BLaER1 treated with 17β-estradiol and CSF1 and Interleukin-3, amounts not matched to agents 10 nM and 100 nM (cell line): ENCODE data around the gene PCDHGA7.
"Not testable (repeated sequence)": the region's sequence is repeated elsewhere in the genome, so short reads cannot be mapped to it uniquely, and the experiment has no call there.

ENCODE experiments used
- H3K27ac ChIP-seq, 11 experiments: shearing (Covaris generic); formaldehyde crosslinking; 2 replicates each; pipeline ENCODE4 v1.8.1; 2022
- H3K27me3 ChIP-seq, 11 experiments: shearing (Covaris generic); formaldehyde crosslinking; 2 replicates each; pipeline ENCODE4 v1.8.1; 2022
- H3K36me3 ChIP-seq, 11 experiments: shearing (Covaris generic); formaldehyde crosslinking; 2 replicates each; pipeline ENCODE4 v1.8.1; 2022
- H3K4me1 ChIP-seq, 10 experiments: shearing (Covaris generic); formaldehyde crosslinking; 2 replicates each; pipeline ENCODE4 v1.8.1; 2022
- H3K4me2 ChIP-seq, 11 experiments: shearing (Covaris generic); formaldehyde crosslinking; 2 replicates each; pipeline ENCODE4 v1.8.1; 2022
- H3K4me3 ChIP-seq, 10 experiments: shearing (Covaris generic); formaldehyde crosslinking; 2 replicates each; pipeline ENCODE4 v1.8.1; 2022
- H3K9ac ChIP-seq, 11 experiments: shearing (Covaris generic); formaldehyde crosslinking; 2 replicates each; pipeline ENCODE4 v1.8.1; 2022
- H3K9me3 ChIP-seq, 11 experiments: shearing (Covaris generic); formaldehyde crosslinking; replicated peaks in 1 of 11; 2 replicates each; pipeline ENCODE4 v1.8.1; 2022
- H4K20me1 ChIP-seq, 11 experiments: shearing (Covaris generic); formaldehyde crosslinking; 2 replicates each; pipeline ENCODE4 v1.8.1; 2022
- Cebpa-rat ChIP-seq, 11 experiments: shearing (Covaris generic); IDR thresholded peaks; 2 replicates each; pipeline ENCODE4 v1.8.1; 2022

Gene PCDHGA7

DNA sequence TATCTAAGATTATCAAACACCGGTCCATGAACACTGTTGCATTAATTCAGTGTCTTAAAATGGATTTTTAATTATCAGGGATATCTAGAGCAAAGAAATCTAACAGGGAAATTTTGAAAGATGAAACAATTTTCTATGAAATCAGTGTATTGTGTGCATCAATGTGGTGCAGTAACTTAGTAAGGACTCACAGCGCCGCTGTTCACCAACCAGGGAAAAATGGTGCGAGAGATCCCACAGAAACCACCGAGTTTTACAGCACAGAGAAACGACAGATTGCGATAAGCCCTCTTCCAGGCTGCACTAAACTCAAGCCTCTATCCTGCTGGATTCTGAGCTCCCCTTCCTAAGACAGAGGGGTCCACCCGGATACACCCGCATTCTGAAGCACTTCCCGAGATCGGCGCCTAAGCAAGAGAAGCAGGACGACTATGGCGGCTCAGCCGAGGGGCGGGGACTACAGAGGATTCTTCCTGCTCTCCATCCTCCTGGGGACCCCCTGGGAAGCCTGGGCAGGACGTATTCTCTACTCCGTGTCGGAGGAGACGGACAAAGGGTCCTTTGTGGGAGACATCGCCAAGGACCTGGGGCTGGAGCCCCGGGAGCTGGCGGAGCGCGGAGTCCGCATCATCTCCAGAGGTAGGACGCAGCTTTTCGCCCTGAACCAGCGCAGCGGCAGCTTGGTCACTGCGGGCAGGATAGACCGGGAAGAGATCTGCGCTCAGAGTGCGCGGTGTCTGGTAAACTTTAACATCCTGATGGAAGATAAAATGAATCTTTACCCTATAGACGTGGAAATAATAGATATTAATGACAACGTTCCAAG lies at the start of gene PCDHGA7:
Gene PCDHGA7, plus strand, starts transcription at position 274 of the 826 bp plus-strand sequence. Its CDS starts 158 bp downstream, at position 432.
- Histone ChIP-seq H3K9ac (no peak within 1 kb of the TSS), H4K20me1 (no peaks in the 10 kb centered on the region), H3K36me3 (peaks cover 0 to 4% (median 0%) of the 10 kb centered on the region in 11 experiments; a peak in 1 of 22 replicates), H3K9me3 (peaks cover 47 to 79% (median 52%) of the 10 kb centered on the region in 11 experiments), H3K4me1 (no peaks in the 10 kb centered on the region), H3K4me2 (no peak within 1 kb of the TSS), H3K27ac (no peak within 1 kb of the TSS), H3K27me3 (no peaks in the 10 kb centered on the region), H3K4me3 (no peak within 1 kb of the TSS)
- TF ChIP-seq Cebpa-rat (IDR thresholded peaks at IDR 0.05), result no peak

DNA sequence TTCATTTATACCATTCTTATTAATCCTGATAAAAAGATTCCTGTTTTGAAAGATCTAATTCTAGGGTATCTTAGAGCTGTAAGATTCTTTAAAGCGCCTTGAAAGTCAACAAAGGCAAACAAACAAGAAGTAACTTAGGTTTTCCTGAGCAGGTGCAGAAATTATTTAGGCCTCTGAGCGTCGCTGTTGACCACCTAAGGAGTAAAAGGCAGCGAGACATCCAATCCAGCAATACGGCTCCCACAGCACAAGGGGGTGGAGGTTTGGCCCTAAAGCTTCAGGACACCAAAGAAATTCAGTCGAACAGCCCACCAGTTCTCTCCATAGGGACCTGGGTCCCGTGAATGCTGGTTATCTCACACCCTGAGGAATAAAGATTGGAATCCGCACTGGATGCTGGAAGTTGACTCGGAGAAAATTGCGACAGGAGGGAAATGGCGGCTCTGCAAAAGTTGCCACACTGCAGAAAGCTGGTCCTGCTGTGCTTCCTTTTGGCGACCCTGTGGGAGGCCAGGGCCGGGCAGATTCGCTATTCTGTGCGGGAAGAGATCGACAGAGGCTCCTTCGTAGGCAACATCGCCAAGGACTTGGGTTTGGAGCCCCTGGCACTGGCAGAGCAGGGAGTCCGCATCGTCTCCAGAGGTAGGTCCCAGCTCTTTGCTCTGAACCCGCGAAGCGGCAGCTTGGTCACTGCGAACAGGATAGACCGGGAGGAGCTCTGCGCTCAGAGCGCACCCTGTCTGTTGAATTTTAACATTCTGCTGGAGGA lies 43.8 kb upstream of the PCDHGA7 start, which contains the start of gene PCDHGA2:
Gene PCDHGA2, plus strand, starts transcription at position 223 of the 769 bp plus-strand sequence.
- no peaks in the 10 kb centered on the region for H3K27me3 ChIP-seq
- H3K4me2 ChIP-seq, result no peak within 1 kb of the TSS
- no peaks in the 10 kb centered on the region for H3K4me1 ChIP-seq
- no peak for TF ChIP-seq Cebpa-rat (IDR thresholded peaks at IDR 0.05)
- no peak within 1 kb of the TSS for H3K27ac ChIP-seq
- peak within 1 kb of the TSS in 1 of 10 experiments; percentile 29; a peak in 5 of 20 replicates for H3K4me3 ChIP-seq
- no peak within 1 kb of the TSS for H3K9ac ChIP-seq
- peaks cover 81 to 100% (median 93%) of the 10 kb centered on the region in 11 experiments for H3K9me3 ChIP-seq
- peaks cover 0 to 10% (median 0%) of the 10 kb centered on the region in 11 experiments; a peak in 4 of 22 replicates for H3K36me3 ChIP-seq
- H4K20me1 ChIP-seq, result no peaks in the 10 kb centered on the region

DNA sequence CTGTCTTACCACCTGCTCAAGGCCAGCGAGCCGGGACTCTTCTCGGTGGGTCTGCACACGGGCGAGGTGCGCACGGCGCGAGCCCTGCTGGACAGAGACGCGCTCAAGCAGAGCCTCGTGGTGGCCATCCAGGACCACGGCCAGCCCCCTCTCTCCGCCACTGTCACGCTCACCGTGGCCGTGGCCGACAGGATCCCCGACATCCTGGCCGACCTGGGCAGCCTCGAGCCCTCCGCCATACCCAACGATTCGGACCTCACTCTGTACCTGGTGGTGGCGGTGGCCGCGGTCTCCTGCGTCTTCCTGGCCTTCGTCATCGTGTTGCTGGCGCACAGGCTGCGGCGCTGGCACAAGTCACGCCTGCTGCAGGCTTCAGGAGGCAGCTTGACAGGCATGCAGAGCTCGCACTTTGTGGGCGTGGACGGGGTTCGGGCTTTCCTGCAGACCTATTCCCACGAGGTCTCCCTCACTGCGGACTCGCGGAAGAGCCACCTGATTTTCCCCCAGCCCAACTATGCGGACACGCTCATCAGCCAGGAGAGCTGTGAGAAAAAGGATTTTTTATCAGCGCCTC lies 41.7 kb upstream of the PCDHGA7 start:
- not testable (repeated sequence) for H3K27me3 ChIP-seq
- peaks cover 96 to 100% (median 99%) of the 10 kb centered on the region in 11 experiments for H3K9me3 ChIP-seq
- peaks cover 0 to 14% (median 0%) of the 10 kb centered on the region in 11 experiments; a peak in 5 of 22 replicates for H3K36me3 ChIP-seq

GRCh38 chr5:141342773-141343172 lies 39.8 kb upstream of the PCDHGA7 start:
- H4K20me1 ChIP-seq, result no peaks in the 10 kb centered on the region
- H3K4me2 ChIP-seq, result no peak overlapping the region
- peaks cover 94 to 100% (median 98%) of the 10 kb centered on the region in 11 experiments for H3K9me3 ChIP-seq

More for the DNA sequence above, 41.7 kb upstream of the PCDHGA7 start:
- H3K4me2 ChIP-seq, H3K4me1 ChIP-seq, H3K4me3 ChIP-seq, H4K20me1 ChIP-seq, H3K9ac ChIP-seq, H3K27ac ChIP-seq: not testable (repeated sequence)

DNA sequence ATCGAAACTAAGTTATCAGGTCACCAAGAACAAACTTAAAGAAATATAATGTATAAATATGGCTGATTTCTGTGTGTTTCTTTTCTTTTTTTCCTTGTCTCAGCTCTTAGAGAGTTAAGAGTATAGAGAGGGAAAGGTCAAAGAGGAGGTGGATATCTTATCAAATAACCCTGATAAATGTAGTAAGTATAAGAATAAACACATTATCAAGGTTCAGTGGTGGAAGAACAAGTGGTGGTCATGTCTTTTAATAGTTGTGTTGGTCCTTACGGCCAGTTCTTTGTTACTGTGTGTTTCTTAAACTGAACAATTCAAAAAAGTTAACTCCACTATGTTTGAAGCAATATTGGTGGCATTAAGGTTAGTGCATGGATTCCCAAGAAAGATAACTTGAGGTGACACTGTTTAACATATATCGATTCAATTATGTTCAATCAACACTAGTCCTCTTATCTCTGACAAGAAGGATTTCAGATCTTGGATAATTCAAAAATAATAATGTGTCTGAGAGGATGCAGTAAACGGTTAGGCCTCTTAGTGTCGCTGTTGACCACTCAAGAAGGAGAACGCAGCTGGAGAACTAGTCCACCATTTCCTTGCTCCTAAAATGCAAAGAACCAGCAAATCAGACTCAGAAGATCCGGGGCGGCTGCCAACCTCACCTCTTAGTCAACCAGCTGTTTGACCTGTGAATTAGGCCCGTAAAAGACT lies 39.1 kb upstream of the PCDHGA7 start, which contains the start of gene PCDHGA3:
Gene PCDHGA3, plus strand, starts transcription at position 588 of the 711 bp plus-strand sequence. CDS start 205 bp downstream, outside the sequence.
- no peaks in the 10 kb centered on the region for H3K27me3 ChIP-seq
- H3K9ac ChIP-seq, result no peak within 1 kb of the TSS
- H4K20me1 ChIP-seq, result no peaks in the 10 kb centered on the region
- TF ChIP-seq Cebpa-rat (IDR thresholded peaks at IDR 0.05), result no peak
- H3K4me1 ChIP-seq, result no peaks in the 10 kb centered on the region
- H3K27ac ChIP-seq, result no peak within 1 kb of the TSS
- H3K4me3 ChIP-seq, result peak within 1 kb of the TSS in 1 of 10 experiments; percentile 9; a peak in 2 of 20 replicates
- peaks cover 87 to 100% (median 97%) of the 10 kb centered on the region in 11 experiments for H3K9me3 ChIP-seq
- no peak within 1 kb of the TSS for H3K4me2 ChIP-seq
- H3K36me3 ChIP-seq, result peaks cover 0 to 14% (median 0%) of the 10 kb centered on the region in 11 experiments; a peak in 5 of 22 replicates

More at GRCh38 chr5:141342773-141343172, 39.8 kb upstream of the PCDHGA7 start:
- H3K27me3 ChIP-seq, result no peaks in the 10 kb centered on the region
- peaks cover 0 to 14% (median 0%) of the 10 kb centered on the region in 11 experiments; a peak in 5 of 22 replicates for H3K36me3 ChIP-seq
- H3K27ac ChIP-seq, result no peak overlapping the region
- TF ChIP-seq Cebpa-rat (IDR thresholded peaks at IDR 0.05), result no peak
- H3K9ac ChIP-seq, result no peak overlapping the region
- no peak overlapping the region for H3K4me3 ChIP-seq
- H3K4me1 ChIP-seq, result no peaks in the 10 kb centered on the region

DNA sequence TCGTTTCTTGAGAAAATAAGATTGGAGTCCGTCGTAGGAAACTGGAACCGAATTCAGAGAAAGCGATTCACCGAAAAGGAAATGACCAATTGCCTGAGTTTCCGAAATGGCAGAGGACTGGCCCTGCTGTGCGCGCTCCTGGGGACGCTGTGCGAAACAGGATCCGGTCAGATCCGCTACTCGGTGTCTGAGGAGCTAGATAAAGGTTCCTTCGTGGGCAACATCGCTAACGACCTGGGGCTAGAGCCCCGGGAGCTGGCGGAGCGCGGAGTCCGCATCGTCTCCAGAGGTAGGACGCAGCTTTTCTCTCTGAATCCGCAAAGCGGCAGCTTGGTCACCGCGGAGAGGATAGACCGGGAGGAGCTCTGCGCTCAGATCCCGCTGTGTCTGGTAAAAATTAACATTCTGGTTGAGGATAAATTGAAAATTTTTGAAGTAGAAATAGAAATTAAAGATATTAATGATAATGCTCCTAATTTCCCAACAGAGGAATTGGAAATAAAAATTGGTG lies 38.5 kb upstream of the PCDHGA7 start:
- TF ChIP-seq Cebpa-rat (IDR thresholded peaks at IDR 0.05), result no peak
- Histone ChIP-seq H3K4me1 (no peaks in the 10 kb centered on the region), H3K36me3 (peaks cover 0 to 11% (median 0%) of the 10 kb centered on the region in 11 experiments; a peak in 5 of 22 replicates), H3K27me3 (no peaks in the 10 kb centered on the region), H3K27ac (no peak overlapping the region), H3K4me2 (no peak overlapping the region), H3K4me3 (peak overlapping the region in 1 of 10 experiments; percentile 9; a peak in 1 of 20 replicates), H4K20me1 (no peaks in the 10 kb centered on the region), H3K9me3 (peaks cover 87 to 100% (median 97%) of the 10 kb centered on the region in 11 experiments), H3K9ac (no peak overlapping the region)

- no peaks in the 10 kb centered on the region for H3K4me1 ChIP-seq
- H3K9ac ChIP-seq, result no peak overlapping the region
- H3K9me3 ChIP-seq, result peaks cover 84 to 100% (median 94%) of the 10 kb centered on the region in 11 experiments
- H3K4me3 ChIP-seq, result no peak overlapping the region; a peak in 1 of 20 replicates
- H3K4me2 ChIP-seq, result no peak overlapping the region
- no peak overlapping the region for H3K27ac ChIP-seq
- H3K27me3 ChIP-seq, result no peaks in the 10 kb centered on the region
- H4K20me1 ChIP-seq, result no peaks in the 10 kb centered on the region
- no peak for TF ChIP-seq Cebpa-rat (IDR thresholded peaks at IDR 0.05)
- H3K36me3 ChIP-seq, result peaks cover 0 to 7% (median 0%) of the 10 kb centered on the region in 11 experiments; a peak in 4 of 22 replicates
Measured at GRCh38 chr5:141345327-141345726, 37.2 kb upstream of the PCDHGA7 start.

DNA sequence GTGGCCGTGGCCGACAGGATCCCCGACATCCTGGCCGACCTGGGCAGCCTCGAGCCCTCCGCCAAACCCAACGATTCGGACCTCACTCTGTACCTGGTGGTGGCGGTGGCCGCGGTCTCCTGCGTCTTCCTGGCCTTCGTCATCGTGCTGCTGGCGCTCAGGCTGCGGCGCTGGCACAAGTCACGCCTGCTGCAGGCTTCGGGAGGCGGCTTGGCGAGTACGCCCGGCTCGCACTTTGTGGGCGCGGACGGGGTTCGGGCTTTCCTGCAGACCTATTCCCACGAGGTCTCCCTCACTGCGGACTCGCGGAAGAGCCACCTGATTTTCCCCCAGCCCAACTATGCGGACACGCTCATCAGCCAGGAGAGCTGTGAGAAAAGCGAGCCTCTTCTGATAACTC lies 36.5 kb upstream of the PCDHGA7 start:
- not testable (repeated sequence) for H3K4me2 ChIP-seq, H3K27ac ChIP-seq, H3K36me3 ChIP-seq, H3K27me3 ChIP-seq, H3K4me3 ChIP-seq, H3K4me1 ChIP-seq, H4K20me1 ChIP-seq, H3K9ac ChIP-seq
- H3K9me3 ChIP-seq, result peaks cover 84 to 100% (median 94%) of the 10 kb centered on the region in 11 experiments
